Right lobe of liver (tissue), 6 donors: ENCODE results near the gene FAM210B. TPM values are rescaled to one million over a fixed set of nuclear protein-coding genes. Genes with fewer than 3 reads are reported as not detected.
A peak's percentile ranks its signal among the peaks of the same experiment; 100 is the strongest.

Experiments used
- ATAC-seq, 4 donors: fragments of 200-7000 bp; cut with Tn5 transposase; one replicate each; pipeline ENCODE4 v1.9.1; 2020; ENCODE audit warnings: mild to moderate bottlenecking in 4 of 4, moderate library complexity in 4 of 4
- DNase-seq, 3 donors: peaks; one replicate each; pipeline ENCODE4 v3.0.0-alpha.2; 2020
- H3K27ac ChIP-seq, 3 donors: fragments of 200-600 bp; one replicate each; pipeline ENCODE4 v1.8.0; 2022
- H3K27me3 ChIP-seq, 2 donors: fragments of 200-600 bp; one replicate each; pipeline ENCODE4 v1.8.0; 2022
- H3K36me3 ChIP-seq, 4 donors: fragments of 200-600 bp; sonication (generic) in 1 of 4; one replicate each; pipeline versions ENCODE4 v1.5.1 to v1.8.0; 2017 to 2022; ENCODE audit warnings: control low read depth in 1 of 4
- H3K4me1 ChIP-seq, 4 donors: fragments of 200-600 bp; sonication (generic) in 1 of 4; one replicate each; pipeline versions ENCODE4 v1.5.1 to v1.8.0; 2017 to 2022; ENCODE audit warnings: control low read depth in 1 of 4
- H3K4me3 ChIP-seq, 3 donors: fragments of 200-600 bp; one replicate each; pipeline ENCODE4 v1.8.0; 2022
- H3K9me3 ChIP-seq, 4 donors: fragments of 200-600 bp; sonication (generic) in 1 of 4; one replicate each; pipeline versions ENCODE4 v1.5.1 to v1.8.0; 2017 to 2022; ENCODE audit warnings: control low read depth in 1 of 4
- POLR2A ChIP-seq: fragments of 450-650 bp; IDR thresholded peaks from one replicate; pipeline ENCODE4 v1.6.1; 2017; ENCODE audit warnings: antibody characterized with exemption, mild to moderate bottlenecking
- WGBS: methylation state at CpG from one replicate; pipeline ENCODE4 v1.1.6; 2018; ENCODE audit warnings: low coverage, low lambda C conversion rate; ENCODE audit not compliant: insufficient coverage; ENCODE audit errors: missing lambda C conversion rate; 5-methylcytosine and 5-hydroxymethylcytosine counted together
- intact Hi-C, 2 donors: fragments of 100-400 bp; cut with DNase I; formaldehyde crosslinking; loops; one replicate each; pipeline versions ENCODE4 v1.11.2 to v1.14.1; 2022
- long read RNA-seq: library from polyadenylated mRNA; unstranded; transcript quantifications from one replicate; pipeline ENCODE4 v2.0.0, GENCODE V29; 2019
- total RNA-seq, 6 experiments: library from RNA; depleted of rRNA in 2 of 6; stranded (reverse); fragments of >200 nt in 2 of 6; fragmentation: NEBNext Ultra II Directional in 3 of 6; extraction: Animal tissue kit (Norgen Biotek cat#: 25700) in 3 of 6; gene quantifications; one replicate each; pipeline versions ENCODE4 v1.1.0 to v1.2.4, GENCODE V29; 2016 to 2023
- TF ChIP-seq, protein P1 (sequence below), 4 donors: fragments of 200-600 bp in 3 of 4; fragments of 450-650 bp in 1 of 4; IDR thresholded peaks; one replicate each; pipeline versions ENCODE4 v1.5.1 to v1.8.0; 2016 to 2022; ENCODE audit warnings: antibody characterized with exemption in 4 of 4, mild to moderate bottlenecking in 2 of 4
- donor health status: DM: no; HTN: yes; CAD: no.
- donor health status: DM: no; HTN: no; CAD: no.
- donor health status: DM: no; HTN: no; CAD: no.
- donor health status: DM: no; HTN: yes; CAD: no.
- donor health status: DM: no; HTN: yes; CAD: no.

Gene FAM210B
- 10 to 100 TPM; 31.6 to 66.5 (median 42.8) TPM for total RNA-seq
- long read RNA-seq, partial matches to known transcripts = 0 of 9 reads
- long read RNA-seq, other reads (novel, unspliced or antisense) = 9 of 9 reads

DNA sequence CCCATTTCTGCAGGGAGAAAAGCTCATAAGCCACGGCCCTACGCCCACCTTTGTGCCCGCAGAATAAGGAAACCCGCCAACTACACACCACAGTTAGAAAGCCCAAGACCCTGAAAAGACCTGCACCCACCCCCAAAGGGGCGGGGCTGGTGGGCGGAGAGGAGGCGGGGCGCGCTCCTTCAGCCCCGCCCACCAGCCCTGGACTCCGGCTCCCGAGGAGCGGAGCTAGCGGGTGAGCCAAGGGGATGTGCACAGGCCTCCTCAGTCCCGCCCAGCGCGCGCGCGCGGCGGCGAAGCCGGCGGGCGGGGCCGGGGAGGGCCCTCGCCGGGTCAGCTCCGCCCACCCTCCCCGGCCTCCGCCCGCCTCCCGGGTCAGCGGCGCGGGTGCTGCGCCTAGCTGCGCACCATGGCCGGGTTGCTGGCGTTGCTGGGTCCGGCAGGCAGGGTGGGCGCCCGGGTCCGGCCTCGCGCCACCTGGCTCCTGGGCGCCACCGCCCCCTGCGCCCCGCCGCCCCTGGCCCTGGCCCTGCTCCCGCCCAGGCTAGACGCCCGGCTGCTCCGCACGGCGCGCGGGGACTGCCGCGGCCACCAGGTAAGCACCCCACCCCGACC, at the start of gene FAM210B:
TSS of gene FAM210B (plus strand) at position 375 of the 612 bp plus-strand sequence. CDS start at position 407, 32 bp downstream.
- TF ChIP-seq POLR2A = peak; percentile 59
- TF ChIP-seq, protein P1, sequence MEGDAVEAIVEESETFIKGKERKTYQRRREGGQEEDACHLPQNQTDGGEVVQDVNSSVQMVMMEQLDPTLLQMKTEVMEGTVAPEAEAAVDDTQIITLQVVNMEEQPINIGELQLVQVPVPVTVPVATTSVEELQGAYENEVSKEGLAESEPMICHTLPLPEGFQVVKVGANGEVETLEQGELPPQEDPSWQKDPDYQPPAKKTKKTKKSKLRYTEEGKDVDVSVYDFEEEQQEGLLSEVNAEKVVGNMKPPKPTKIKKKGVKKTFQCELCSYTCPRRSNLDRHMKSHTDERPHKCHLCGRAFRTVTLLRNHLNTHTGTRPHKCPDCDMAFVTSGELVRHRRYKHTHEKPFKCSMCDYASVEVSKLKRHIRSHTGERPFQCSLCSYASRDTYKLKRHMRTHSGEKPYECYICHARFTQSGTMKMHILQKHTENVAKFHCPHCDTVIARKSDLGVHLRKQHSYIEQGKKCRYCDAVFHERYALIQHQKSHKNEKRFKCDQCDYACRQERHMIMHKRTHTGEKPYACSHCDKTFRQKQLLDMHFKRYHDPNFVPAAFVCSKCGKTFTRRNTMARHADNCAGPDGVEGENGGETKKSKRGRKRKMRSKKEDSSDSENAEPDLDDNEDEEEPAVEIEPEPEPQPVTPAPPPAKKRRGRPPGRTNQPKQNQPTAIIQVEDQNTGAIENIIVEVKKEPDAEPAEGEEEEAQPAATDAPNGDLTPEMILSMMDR (IDR thresholded peaks at IDR 0.05) = no peak
- intact Hi-C loops = no loop called here
- WGBS = 4% methylated on average over 12 of the region's 63 CpGs
- H3K9me3 ChIP-seq = no peaks in the 10 kb centered on the region
- H3K27ac ChIP-seq = peak within 1 kb of the TSS; percentile 80 to 93 (median 85)
- DNase-seq = peak; percentile 92 to 94 (median 94)
- H3K27me3 ChIP-seq = no peaks in the 10 kb centered on the region
- peaks cover 0 to 17% (median 0%) of the 10 kb centered on the region in 4 donors for H3K4me1 ChIP-seq
- H3K4me3 ChIP-seq = peak within 1 kb of the TSS; percentile 81 to 96 (median 88)
- peak; percentile 94 to 98 (median 94) for ATAC-seq
- H3K36me3 ChIP-seq = no peaks in the 10 kb centered on the region

GRCh38 chr20:56316051-56316450, 42.7 kb upstream of the FAM210B start:
- no peak for ATAC-seq
- 26% methylated on average over 4 of the region's 8 CpGs for WGBS

GRCh38 chr20:56316483-56316882, 42.3 kb upstream of the FAM210B start:
- WGBS = 40% methylated on average over 2 of the region's 3 CpGs
- ATAC-seq = no peak
- DNase-seq = no peak
- intact Hi-C loops = no loop called here
- no peaks in the 10 kb centered on the region for H3K9me3 ChIP-seq
- no peaks in the 10 kb centered on the region for H3K36me3 ChIP-seq
- no peak overlapping the region for H3K4me3 ChIP-seq
- TF ChIP-seq, protein P1 (IDR thresholded peaks at IDR 0.05) = no peak
- no peak for TF ChIP-seq POLR2A
- H3K27me3 ChIP-seq = no peaks in the 10 kb centered on the region
- no peak overlapping the region for H3K27ac ChIP-seq
- no peaks in the 10 kb centered on the region for H3K4me1 ChIP-seq

More at GRCh38 chr20:56316051-56316450, 42.7 kb upstream of the FAM210B start:
- H3K27ac ChIP-seq = no peak overlapping the region
- no peaks in the 10 kb centered on the region for H3K27me3 ChIP-seq
- DNase-seq = no peak
- no peaks in the 10 kb centered on the region for H3K9me3 ChIP-seq
- H3K4me3 ChIP-seq = no peak overlapping the region
- no peaks in the 10 kb centered on the region for H3K36me3 ChIP-seq
- TF ChIP-seq, protein P1 (IDR thresholded peaks at IDR 0.05) = no peak
- TF ChIP-seq POLR2A = no peak
- no peaks in the 10 kb centered on the region for H3K4me1 ChIP-seq
- intact Hi-C loops = no loop called here

GRCh38 chr20:56322681-56323080, 36.1 kb upstream of the FAM210B start:
- Histone ChIP-seq H3K36me3 (no peaks in the 10 kb centered on the region), H3K4me1 (no peaks in the 10 kb centered on the region), H3K4me3 (no peak overlapping the region), H3K27me3 (no peaks in the 10 kb centered on the region), H3K27ac (no peak overlapping the region), H3K9me3 (no peaks in the 10 kb centered on the region)
- no peak for DNase-seq
- WGBS = 3% methylated on average over 4 of the region's 4 CpGs
- intact Hi-C loops = no loop called here
- TF ChIP-seq, protein P1 (IDR thresholded peaks at IDR 0.05) = no peak
- no peak for TF ChIP-seq POLR2A
- no peak for ATAC-seq
